ENCODE results near the gene RNF138.
A peak's percentile ranks its signal among the peaks of the same experiment; 100 is the strongest.
"Not testable (repeated sequence)": the region's sequence is repeated elsewhere in the genome, so short reads cannot be mapped to it uniquely, and the experiment has no call there.

Gene RNF138

GRCh38 chr18:32091724-32092421 is at the start of gene RNF138:
Gene RNF138 (plus strand): TSS chr18:32091874. CDS start chr18:32092777, 903 bp downstream.
- DNase-seq (ENCODE audit: low read depth in 2 of 2): peak; percentile 76 to 78

- no peak for DNase-seq (ENCODE audit: low read depth in 2 of 2)
These were observed 49.3 kb upstream of the RNF138 start for GRCh38 chr18:32042337-32042736.

- DNase-seq (ENCODE audit: low read depth in 2 of 2): no peak
These were observed 43.1 kb upstream of the RNF138 start for GRCh38 chr18:32048507-32049091.

GRCh38 chr18:32049393-32050171 is 42.1 kb upstream of the RNF138 start:
- peak in 1 of 2 experiments; percentile 18 for DNase-seq (ENCODE audit: low read depth in 2 of 2)

GRCh38 chr18:32056613-32057358 is 34.9 kb upstream of the RNF138 start:
- DNase-seq (ENCODE audit: low read depth in 2 of 2): no peak

- DNase-seq (ENCODE audit: low read depth in 2 of 2): no peak
These were observed 34.0 kb upstream of the RNF138 start for GRCh38 chr18:32057624-32058165.

GRCh38 chr18:32060026-32060425 is 31.6 kb upstream of the RNF138 start:
- no peak for DNase-seq (ENCODE audit: low read depth in 2 of 2)

GRCh38 chr18:32067375-32068167 is 24.1 kb upstream of the RNF138 start:
- no peak for DNase-seq (ENCODE audit: low read depth in 2 of 2)

GRCh38 chr18:32072321-32072720 is 19.4 kb upstream of the RNF138 start:
- DNase-seq (ENCODE audit: low read depth in 2 of 2): no peak

- DNase-seq (ENCODE audit: low read depth in 2 of 2): no peak
These were observed 17.5 kb upstream of the RNF138 start for GRCh38 chr18:32074206-32074605.

- DNase-seq (ENCODE audit: low read depth in 2 of 2): no peak
These were observed 12.8 kb upstream of the RNF138 start for GRCh38 chr18:32078845-32079244.

- no peak for DNase-seq (ENCODE audit: low read depth in 2 of 2)
These were observed 9.8 kb upstream of the RNF138 start for GRCh38 chr18:32081881-32082280.

GRCh38 chr18:32083781-32084180 is 7.9 kb upstream of the RNF138 start:
- no peak for DNase-seq (ENCODE audit: low read depth in 2 of 2)

GRCh38 chr18:32086881-32087280 is 4.8 kb upstream of the RNF138 start:
- DNase-seq (ENCODE audit: low read depth in 2 of 2): no peak

GRCh38 chr18:32090831-32091230 is 843 bp upstream of the RNF138 start:
- not testable (repeated sequence) for DNase-seq (ENCODE audit: low read depth in 2 of 2)

- no peak for DNase-seq (ENCODE audit: low read depth in 2 of 2)
These were observed 350 bp upstream of the RNF138 start for GRCh38 chr18:32091325-32091723.

- peak; percentile 100 for DNase-seq (ENCODE audit: low read depth in 2 of 2)
These were observed 888 bp downstream of the RNF138 start for GRCh38 chr18:32092422-32093101.

- no peak for DNase-seq (ENCODE audit: low read depth in 2 of 2)
These were observed 1.4 kb downstream of the RNF138 start for GRCh38 chr18:32093102-32093511.

- DNase-seq (ENCODE audit: low read depth in 2 of 2): no peak
These were observed 1.8 kb downstream of the RNF138 start for GRCh38 chr18:32093523-32093922.

- no peak for DNase-seq (ENCODE audit: low read depth in 2 of 2)
These were observed 3.7 kb downstream of the RNF138 start for GRCh38 chr18:32095192-32095899.

All from stimulated activated CD4-positive, alpha-beta T cell treated with anti-CD3 and anti-CD28 coated beads, Interleukin-12 subunit alpha, Interleukin-12 subunit beta, amount 100 ng/mL, for 24 hours (primary cell).